ENCODE measurements around the gene ZNF646. TPM values are rescaled to one million over a fixed set of nuclear protein-coding genes. Genes with fewer than 3 reads are reported as not detected.
"Not testable (repeated sequence)": the region's sequence is repeated elsewhere in the genome, so short reads cannot be mapped to it uniquely, and the experiment has no call there.

Gene ZNF646
- total RNA-seq, 2 donors from 2014 or later, result 10.1 to 11.7 TPM

DNA sequence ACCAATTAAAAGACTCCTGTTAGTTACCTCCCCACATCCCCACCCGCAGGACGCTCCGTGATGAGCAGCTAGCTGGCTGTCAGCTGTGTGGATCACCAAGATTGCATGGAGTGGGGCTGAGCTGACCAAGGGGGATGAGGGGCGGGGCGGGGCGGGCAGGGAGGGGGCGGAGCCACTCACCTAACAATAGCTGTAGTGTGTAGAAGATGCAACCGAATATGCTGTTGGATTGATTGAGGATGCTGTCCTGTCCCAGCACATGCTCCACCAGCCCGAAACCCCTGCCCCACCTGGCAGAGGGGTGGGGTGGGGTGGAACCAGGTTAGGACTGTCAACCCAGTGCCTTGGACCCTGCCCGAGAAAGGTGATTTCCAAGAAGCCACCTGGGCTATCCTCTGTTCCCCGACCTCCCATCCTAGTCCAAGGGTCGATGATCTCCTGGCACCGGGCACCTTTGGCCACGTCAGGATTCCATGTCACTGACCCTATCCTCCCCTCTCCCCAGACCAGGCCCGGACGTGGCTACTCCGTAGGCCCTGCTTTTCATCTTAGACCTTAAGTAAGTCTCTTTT lies 19.0 kb downstream of the ZNF646 start:
- intact Hi-C loops (cut with DNase I), result loop anchor here in 1 of 2 donors (10.0 kb wide), 1 partner anchor 108 kb away; the partner anchor contains the start of gene HSD3B7

DNA sequence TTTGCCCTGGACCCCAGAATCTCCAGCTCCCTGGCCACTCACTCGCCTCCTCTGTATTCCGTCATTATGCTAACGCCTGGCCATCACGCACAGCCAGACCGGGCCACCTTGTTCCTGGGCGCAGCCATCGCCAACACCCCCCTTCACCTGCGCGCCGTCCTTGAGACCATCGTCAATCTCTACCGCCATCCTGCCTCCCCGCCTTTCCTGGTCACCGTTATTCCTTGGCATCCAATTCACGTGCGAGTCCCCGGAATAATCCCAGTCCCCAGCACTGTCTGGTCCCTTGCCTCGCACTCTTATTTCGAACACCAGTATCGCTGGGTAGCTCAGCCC lies 19.8 kb downstream of the ZNF646 start:
- intact Hi-C loops (cut with DNase I), result loop anchor here in 1 of 2 donors (10.0 kb wide), 1 partner anchor 109 kb away; the partner anchor contains the start of gene HSD3B7
- no peak for DNase-seq (ENCODE audit: low spot score)

More for the DNA sequence above, 19.0 kb downstream of the ZNF646 start:
- peak; percentile 72 for DNase-seq (ENCODE audit: low spot score)

DNA sequence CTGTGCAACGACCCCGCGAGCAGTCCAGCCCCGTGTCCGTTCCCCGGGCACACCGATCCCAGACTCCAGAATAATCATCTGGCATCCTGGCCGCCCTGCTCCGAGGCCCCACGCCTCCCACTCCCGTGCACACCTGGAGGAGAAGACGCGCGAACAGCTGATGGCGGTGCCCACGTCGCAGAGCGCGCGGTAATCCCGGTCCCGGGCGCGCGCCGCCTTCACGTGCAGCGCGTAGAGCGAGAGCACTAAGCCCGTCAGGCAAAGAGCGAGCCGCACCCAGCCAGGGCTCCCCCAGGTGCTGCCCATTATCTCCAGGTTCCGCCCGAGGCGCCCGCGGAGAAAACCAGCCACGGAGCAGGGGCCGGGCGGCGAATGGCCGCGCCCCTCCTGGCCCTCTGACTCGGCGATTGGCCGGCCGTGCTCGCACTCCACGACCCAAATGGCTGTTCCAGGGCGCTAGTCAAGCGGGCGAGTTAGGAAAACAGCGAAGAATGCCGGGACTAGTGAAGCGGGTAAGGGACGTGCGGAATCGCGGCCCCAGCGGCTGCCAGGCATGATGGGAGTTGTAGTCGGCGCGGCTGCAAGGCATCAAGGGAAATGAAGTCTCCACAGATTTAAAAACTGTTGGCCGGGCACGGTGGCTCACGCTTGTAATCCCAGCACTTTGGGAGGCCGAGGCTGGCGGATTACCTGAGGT lies 20.4 kb downstream of the ZNF646 start, which contains the start of gene VKORC1:
Gene VKORC1, minus strand, starts transcription at position 374 of the 697 bp plus-strand sequence. Its CDS starts 68 bp downstream, at position 306.
- DNase-seq (ENCODE audit: low spot score), result peak; percentile 99
- intact Hi-C loops (cut with DNase I), result loop anchor here in 1 of 2 donors (10.0 kb wide), 1 partner anchor 110 kb away; the partner anchor contains the start of gene HSD3B7

DNA sequence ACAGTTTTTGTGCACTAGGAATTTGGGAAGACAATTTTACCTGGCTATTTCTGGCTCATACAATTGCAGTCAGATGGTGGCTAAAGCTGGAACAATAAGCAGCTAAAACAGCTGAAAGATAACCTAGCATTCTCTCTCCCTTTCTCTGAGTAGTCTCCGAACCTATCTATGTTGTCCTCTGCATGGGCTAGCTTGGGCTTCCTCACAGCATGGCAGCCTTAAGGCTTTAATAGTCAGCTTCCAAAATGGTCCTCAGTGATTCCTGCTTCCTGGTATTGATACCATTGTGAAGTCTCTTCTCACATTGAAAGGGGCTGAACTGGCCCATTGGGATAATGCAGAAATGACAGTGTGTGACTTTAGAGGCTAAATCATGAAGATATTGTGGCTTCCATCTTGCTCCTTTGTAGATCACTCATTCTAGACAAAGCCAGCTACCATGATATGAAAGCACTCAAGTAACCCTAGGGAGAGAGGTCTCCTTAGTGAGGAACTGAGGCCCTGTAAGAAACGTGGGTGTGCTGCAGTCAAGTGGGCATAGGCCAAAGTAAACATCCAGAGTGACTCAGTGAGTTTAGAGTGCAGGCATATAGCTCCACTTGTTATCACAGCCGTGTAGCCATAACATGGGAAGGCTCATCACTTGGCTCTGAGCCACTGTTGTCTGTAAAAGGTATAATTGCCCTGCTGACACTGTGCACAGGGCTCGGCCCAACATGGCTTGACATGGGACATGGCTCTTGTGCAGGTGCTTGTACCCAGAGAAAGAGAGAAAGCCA lies 25.8 kb downstream of the ZNF646 start:
- DNase-seq (ENCODE audit: low spot score), result no peak
- intact Hi-C loops (cut with DNase I), result loop anchor here in 1 of 2 donors (10.0 kb wide), 1 partner anchor 115 kb away; the partner anchor contains the start of gene HSD3B7

DNA sequence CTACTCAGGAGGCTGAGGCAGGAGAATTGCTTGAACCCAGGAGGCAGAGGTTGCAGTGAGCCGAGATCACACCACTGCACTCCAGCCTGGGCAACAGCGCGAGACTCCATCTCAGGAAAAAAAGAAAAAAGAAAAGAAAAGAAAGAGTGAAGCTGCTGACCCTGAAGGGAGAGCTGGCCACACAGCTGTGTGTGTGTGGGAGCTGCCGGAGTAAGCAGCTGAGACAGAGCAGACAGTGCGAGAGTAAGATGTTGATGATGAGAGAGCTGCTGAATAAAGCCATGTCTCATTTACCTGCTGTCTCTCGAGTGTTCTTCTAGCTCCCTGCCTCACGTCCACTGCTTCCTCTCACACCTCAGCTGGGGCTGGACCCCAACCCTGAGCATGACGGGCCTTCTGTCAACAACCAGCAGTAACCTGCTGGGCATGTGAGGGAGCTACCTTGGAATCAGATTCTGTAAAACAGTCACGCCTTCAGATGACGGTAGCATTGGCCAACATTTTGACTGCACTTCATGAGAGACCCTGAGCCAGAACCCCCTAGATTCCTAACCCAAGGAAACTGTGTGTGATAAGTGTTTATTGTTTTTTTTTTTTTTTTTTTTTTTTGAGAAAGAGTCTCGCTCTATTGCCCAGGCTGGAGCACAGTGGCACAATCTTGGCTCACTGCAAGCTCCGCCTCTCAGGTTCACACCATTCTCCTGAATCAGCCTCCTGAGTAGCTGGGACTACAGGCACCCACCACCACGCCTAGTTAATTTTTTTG lies 26.8 kb downstream of the ZNF646 start:
- intact Hi-C loops (cut with DNase I); DNase-seq (ENCODE audit: low spot score): not testable (repeated sequence)

DNA sequence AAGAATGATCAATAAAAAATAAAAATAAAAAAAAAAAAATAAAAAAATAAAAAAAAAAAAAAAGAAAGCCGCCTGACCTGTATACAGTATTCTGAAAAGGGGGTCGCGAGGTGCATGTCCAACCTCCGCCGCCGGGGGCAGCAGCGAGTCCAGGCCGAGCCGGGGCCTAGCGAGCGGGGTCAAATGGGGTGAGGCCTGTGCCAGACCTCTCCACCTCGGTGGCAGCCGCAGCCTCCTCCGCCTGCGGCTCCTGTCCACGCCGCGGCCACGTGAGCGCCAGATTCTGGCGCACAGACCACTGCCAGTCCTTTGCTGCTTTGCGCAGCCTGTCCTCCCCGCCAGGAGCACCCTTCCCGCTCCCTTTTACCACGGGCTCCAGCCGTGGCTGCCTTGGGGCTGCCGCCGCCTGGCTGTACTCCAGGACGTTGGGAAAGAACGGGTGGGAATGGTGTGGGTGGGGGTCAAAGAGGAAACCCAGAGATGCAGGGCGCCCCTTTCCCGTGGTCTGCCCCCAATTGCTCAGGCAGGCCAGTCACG lies 31.5 kb downstream of the ZNF646 start:
- peak; percentile 95 for DNase-seq (ENCODE audit: low spot score)
- intact Hi-C loops (cut with DNase I), result no loop called here

DNA sequence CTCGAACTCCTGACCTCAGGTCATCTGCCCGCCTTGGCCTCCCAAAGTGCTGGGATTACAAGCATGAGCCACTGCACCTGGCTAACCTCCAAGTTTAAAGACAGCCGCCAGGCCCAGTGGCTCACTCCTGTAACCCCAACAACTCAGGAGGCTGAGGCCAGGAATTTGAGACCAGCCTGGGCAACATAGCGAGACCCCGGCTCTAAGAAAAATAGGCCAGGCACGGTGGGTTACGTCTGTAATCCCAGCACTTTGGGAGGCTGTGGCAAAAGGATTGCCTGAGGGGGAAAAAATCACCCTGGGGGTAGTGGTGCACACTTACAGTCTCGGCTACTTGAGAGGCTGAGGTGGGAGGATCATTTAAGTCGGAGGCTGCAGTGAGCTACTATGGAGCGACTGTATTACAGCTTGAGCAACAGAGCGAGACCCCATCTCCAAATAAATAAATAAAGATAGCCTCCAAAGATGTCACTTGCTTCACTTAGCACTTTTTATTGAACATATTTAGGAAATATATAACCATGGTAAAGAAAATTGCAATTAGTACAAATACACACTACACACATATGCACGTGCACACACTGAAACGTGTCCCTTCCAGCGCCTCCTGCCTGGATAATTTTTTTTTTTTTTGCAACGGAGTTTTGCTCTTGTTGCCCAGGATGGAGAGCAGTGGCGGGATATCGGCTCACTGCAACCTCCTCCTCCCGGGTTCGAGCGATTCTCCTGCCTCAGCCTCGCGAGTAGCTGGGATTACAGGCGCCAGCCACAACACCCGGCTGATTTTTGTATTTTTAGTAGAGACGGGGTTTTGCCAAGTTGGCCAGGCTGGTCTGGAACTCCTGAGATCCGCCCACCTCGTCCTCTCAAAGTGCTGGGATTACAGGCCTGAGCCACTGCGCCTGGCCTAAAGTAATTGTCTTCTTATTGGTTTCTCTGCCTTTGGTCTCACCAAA lies 32.6 kb downstream of the ZNF646 start:
- no peak for DNase-seq (ENCODE audit: low spot score)
- intact Hi-C loops (cut with DNase I), result no loop called here

DNA sequence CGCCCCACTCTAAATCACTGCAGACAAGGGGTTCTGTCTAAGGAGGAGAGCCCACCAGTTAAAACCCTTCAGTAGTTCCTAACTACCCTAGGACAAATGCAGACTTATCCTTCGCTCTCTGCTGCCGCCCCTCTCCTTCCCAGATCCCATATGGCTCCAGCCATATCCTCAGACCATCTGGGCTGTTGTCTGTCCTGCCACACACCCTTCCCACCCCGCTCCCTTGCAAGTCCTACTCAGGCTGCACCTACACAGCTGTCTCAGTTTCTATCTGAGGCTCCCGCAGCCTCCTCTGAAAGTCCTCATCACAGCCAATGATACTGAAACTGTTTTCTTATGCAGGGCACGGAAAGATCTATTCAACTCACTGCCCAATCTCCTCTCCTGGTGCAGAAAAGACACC lies 33.2 kb downstream of the ZNF646 start:
- intact Hi-C loops (cut with DNase I), result no loop called here

DNA sequence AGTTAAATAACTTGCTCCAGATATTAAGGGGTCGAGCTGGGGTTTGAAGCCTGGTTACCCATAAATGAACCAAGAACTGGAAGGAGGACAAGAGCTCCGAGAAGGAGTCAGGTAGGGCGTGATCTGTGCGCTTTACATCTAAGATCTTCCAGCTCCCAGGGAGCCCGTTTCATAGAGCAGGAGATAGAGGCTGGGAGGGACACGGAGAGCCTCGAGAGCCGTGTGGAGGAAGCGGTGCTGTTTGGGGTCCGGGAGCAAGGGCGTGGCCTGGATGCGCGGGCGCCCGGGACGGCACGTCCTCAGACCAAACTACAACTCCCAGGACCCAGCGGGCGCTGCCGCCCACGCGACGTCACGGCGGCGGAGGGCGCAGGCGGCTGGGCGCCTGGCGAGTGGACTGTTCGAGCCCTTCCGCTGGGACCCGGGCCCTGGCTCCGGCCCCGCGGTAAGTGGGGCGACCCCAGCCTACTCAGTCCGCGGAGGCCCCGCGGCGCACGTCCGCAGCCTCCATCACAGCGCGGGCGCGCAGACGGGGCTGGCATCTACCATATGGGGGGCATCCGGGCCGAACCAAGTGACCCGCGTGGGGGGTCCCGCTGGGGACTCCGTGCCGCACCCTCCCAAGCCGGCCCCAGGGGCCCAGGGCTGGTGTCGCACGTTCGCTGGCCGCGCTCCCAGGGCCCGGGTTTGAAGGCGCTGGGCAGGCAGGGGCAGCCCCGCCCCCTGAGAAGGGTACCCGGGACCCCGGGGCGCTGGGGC lies 34.0 kb downstream of the ZNF646 start, which contains the start of gene BCKDK:
Gene BCKDK, plus strand, starts transcription at position 352 of the 759 bp plus-strand sequence. CDS start 838 bp downstream, outside the sequence.
- intact Hi-C loops (cut with DNase I), result no loop called here

More for the DNA sequence above, 33.2 kb downstream of the ZNF646 start:
- DNase-seq (ENCODE audit: low spot score), result no peak

DNA sequence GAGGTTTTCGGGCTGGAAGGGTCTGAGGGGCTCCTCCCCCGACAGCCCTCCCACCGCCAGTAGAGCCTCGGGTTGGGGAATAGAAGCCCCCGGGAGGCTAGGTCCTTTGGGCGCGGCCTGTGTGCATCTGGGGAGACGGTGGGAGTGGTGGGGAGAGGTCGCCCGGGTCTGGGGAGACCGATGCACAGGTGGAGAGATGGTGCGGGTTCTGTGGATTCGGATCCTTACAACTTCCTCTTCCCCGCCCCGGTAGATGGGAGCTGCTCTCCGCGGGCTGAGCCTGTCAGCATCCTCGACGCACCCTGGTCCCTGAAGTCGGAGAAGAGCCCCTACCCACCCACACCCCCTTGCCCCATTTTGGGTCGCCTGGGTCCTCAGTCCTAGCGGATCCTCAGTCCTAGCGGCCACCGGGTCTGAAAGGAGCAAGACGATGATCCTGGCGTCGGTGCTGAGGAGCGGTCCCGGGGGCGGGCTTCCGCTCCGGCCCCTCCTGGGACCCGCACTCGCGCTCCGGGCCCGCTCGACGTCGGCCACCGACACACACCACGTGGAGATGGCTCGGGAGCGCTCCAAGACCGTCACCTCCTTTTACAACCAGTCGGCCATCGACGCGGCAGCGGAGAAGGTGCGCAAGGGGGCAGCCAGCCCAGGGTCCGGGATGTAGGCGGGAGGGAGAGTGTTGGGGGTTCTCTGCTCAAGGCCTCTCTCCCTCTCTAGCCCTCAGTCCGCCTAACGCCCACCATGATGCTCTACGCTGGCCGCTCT lies 34.8 kb downstream of the ZNF646 start:
- intact Hi-C loops (cut with DNase I), result no loop called here
- DNase-seq (ENCODE audit: low spot score), result no peak

More for the DNA sequence above, 34.0 kb downstream of the ZNF646 start, which contains the start of gene BCKDK:
- DNase-seq (ENCODE audit: low spot score), result peak; percentile 94

DNA sequence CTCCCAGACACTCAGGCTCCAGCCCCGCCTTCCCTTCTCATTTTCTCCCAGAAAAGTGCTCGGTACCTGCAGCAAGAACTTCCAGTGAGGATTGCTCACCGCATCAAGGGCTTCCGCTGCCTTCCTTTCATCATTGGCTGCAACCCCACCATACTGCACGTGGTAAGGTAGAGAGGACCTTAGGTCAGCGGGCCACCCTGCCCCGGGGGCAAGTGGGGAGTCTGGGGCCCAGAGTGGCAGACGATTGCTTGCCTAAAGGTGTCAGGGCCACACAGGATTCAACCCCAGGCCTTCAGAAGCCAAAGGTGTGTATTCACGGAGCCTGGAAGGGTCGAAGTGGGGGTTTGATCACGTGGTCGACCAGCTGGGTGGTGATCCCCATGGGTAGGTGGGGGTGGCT lies 35.4 kb downstream of the ZNF646 start:
- intact Hi-C loops (cut with DNase I), result no loop called here
- no peak for DNase-seq (ENCODE audit: low spot score)

DNA sequence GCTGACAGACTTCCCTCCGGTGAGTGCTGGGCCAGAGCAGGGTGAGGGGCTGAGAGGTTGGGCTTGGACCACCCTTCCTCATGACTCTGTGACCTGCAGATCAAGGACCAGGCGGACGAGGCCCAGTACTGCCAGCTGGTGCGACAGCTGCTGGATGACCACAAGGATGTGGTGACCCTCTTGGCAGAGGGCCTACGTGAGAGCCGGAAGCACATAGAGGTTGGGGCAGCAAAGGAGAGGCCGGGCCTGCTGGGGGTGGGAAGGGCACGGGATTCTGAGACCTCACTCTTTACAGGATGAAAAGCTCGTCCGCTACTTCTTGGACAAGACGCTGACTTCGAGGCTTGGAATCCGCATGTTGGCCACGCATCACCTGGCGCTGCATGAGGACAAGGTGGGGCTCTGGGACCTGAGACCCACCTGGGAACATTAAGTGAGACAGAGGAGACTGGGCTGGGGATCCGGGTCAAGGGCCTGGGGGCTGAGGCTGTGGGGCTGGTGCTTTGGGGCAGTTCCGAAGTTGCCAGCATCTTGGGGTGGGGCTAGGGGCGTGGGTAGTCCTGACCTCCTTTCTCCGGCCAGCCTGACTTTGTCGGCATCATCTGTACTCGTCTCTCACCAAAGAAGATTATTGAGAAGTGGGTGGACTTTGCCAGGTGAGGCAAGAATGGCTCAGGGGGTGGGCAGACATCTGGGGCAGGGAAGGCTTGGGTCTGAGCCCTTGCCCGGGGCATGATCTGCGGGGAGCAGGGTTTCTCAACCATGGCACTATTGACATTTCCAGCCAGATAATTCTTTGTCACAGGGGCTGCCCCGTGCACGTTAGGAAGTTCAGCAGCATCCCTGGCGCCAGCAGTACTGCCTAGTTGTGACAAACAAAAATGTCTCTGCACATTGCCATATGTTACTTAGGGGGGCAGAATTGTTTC lies 36.1 kb downstream of the ZNF646 start:
- intact Hi-C loops (cut with DNase I), result no loop called here
- DNase-seq (ENCODE audit: low spot score), result no peak

DNA sequence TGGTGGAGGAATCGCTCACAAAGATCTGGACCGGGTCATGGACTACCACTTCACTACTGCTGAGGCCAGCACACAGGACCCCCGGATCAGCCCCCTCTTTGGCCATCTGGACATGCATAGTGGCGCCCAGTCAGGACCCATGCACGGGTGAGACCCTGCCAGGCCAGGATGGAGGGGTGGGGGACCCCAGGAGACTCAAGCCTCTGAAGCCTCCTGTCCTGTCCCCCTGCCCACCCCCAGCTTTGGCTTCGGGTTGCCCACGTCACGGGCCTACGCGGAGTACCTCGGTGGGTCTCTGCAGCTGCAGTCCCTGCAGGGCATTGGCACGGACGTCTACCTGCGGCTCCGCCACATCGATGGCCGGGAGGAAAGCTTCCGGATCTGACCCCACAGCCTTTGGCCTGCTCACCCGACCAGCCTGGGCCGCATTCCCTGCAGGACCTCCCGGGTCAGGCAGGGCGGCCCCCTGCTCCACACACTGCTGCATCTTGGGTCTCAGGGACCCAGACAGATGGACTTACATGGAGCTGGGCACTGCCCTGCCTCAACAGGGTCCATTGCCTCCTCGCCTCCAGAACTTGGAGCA lies 37.8 kb downstream of the ZNF646 start:
- intact Hi-C loops (cut with DNase I), result no loop called here
- no peak for DNase-seq (ENCODE audit: low spot score)

DNA sequence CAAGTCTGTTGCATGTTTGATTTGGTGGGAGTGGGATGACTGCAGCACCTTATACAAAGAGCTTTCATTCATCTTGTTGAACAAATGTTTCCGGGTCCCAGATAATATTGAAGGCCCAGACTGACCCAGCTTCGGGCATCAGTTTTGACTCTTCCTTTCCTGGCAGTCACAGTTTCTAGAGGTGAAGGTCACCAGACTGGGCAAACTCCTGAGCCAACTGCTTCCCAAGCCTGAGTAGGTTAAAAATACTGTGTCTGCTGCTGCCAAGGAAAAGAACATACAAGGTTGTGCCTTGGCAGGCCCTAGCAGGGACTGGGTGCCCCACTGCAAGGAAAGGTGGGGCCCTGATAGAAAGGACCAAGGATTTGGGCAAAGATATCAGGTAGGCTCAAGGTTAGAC lies 38.5 kb downstream of the ZNF646 start:
- DNase-seq (ENCODE audit: low spot score), result no peak
- intact Hi-C loops (cut with DNase I), result no loop called here

All from posterior vena cava (tissue), 2 donors.